AG20443 (cell line): ENCODE results near the gene FAM76B.
"Not testable (repeated sequence)": the region's sequence is repeated elsewhere in the genome, so short reads cannot be mapped to it uniquely, and the experiment has no call there.

Experiments used
- DNase-seq: peaks from one replicate; pipeline ENCODE4 v3.0.0; 2012; ENCODE audit warnings: low spot score, mixed read lengths

Gene FAM76B

GRCh38 chr11:95789506-95790122, at the start of gene FAM76B:
FAM76B (minus strand) TSS chr11:95789782; CDS start chr11:95789478, 304 bp downstream.
- peak; percentile 96 for DNase-seq

- DNase-seq = peak; percentile 81
These were observed 46.3 kb upstream of the FAM76B start for GRCh38 chr11:95835768-95836488.

GRCh38 chr11:95835351-95835750, 45.8 kb upstream of the FAM76B start:
- DNase-seq = no peak

- no peak for DNase-seq
These were observed 43.8 kb upstream of the FAM76B start for GRCh38 chr11:95833378-95833777.

GRCh38 chr11:95832763-95833162, 43.2 kb upstream of the FAM76B start:
- DNase-seq = no peak

- DNase-seq = peak; percentile 65
These were observed 41.8 kb upstream of the FAM76B start for GRCh38 chr11:95831198-95831883.

GRCh38 chr11:95829580-95830259, 40.1 kb upstream of the FAM76B start:
- peak; percentile 9 for DNase-seq

GRCh38 chr11:95827696-95828095, 38.1 kb upstream of the FAM76B start:
- no peak for DNase-seq

GRCh38 chr11:95821640-95822039, 32.1 kb upstream of the FAM76B start:
- peak; percentile 24 for DNase-seq

GRCh38 chr11:95816037-95816436, 26.5 kb upstream of the FAM76B start:
- DNase-seq = no peak

GRCh38 chr11:95811052-95811451, 21.5 kb upstream of the FAM76B start:
- DNase-seq = not testable (repeated sequence)

- DNase-seq = not testable (repeated sequence)
These were observed 16.9 kb upstream of the FAM76B start for GRCh38 chr11:95806464-95806863.

GRCh38 chr11:95805869-95806268, 16.3 kb upstream of the FAM76B start:
- DNase-seq = no peak

GRCh38 chr11:95803973-95804372, 14.4 kb upstream of the FAM76B start:
- no peak for DNase-seq

GRCh38 chr11:95802806-95803205, 13.2 kb upstream of the FAM76B start:
- DNase-seq = no peak

- DNase-seq = no peak
These were observed 10.9 kb upstream of the FAM76B start for GRCh38 chr11:95800438-95800837.

GRCh38 chr11:95799546-95799945, 10.0 kb upstream of the FAM76B start:
- DNase-seq = peak; percentile 5

GRCh38 chr11:95796501-95796900, 6.9 kb upstream of the FAM76B start:
- no peak for DNase-seq

- no peak for DNase-seq
These were observed 6.2 kb upstream of the FAM76B start for GRCh38 chr11:95795627-95796295.

GRCh38 chr11:95794086-95794485, 4.5 kb upstream of the FAM76B start:
- DNase-seq = no peak

GRCh38 chr11:95793116-95793515, 3.5 kb upstream of the FAM76B start:
- peak; percentile 12 for DNase-seq

GRCh38 chr11:95792700-95793099, 3.1 kb upstream of the FAM76B start:
- DNase-seq = no peak
